ENCODE results near the gene ITIH6. TPM values are rescaled to one million over a fixed set of nuclear protein-coding genes. Genes with fewer than 3 reads are reported as not detected.

The ITIH6 gene
- total RNA-seq, 2 experiments from 2014 or later = not detected

DNA sequence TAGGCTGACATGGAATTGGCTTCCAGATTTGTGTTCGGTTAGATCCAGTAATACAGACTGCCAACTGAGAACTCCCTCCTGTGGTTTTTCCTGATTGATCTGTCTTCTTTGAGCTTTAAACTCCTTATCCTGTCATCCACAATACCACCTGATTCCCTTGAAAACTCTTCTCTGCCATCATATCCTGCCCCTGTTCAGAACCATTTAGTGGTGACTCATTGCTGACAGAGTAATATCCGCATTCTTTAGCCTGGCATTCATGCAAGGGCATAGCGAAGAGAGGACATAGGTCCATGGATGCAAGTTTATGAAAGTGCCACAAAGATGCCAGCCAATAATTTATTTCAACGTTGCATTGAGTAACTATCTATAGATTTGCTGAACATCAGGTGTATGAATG is 76.6 kb downstream of the ITIH6 start:
- no peaks in the 10 kb centered on the region for H3K79me2 ChIP-seq (ENCODE audit: insufficient read depth, low read depth, low read length)
- intact Hi-C loops (cut with micrococcal nuclease; ENCODE audit: unreplicated experiment) = no loop called here

DNA sequence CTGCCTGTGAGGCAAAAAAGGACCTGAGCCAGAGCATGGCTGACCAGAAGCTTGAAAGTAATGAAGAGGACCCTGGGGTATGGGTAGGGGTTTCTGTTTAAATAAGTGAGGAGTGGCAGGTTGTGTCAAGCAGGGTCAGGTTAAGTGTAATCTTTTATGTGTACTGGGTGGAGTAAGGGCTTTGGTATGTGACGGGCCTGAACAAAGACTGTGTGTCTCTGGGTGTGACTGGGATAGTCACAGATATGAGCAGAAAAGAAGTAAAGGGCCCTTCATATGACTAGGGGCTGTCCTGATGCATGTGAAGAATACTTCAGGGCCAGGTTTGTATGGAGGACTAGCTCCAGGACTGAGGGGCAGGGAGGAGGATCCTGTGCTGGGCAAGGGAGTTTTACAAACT is 82.4 kb downstream of the ITIH6 start:
- ChIA-PET POLR2A (no interaction called here), CTCF (ENCODE audit: unreplicated experiment) (no interaction called here)
- Histone ChIP-seq H3K4me3 (ENCODE audit: low read depth, low read length, poor library complexity, severe bottlenecking) (no peak overlapping the region), H3K9me2 (ENCODE audit: insufficient read depth, low read length) (no peaks in the 10 kb centered on the region), H3K4me1 (ENCODE audit: insufficient read depth, low read length, poor library complexity, severe bottlenecking) (no peaks in the 10 kb centered on the region), H3K36me3 (ENCODE audit: insufficient read depth, low read length) (no peaks in the 10 kb centered on the region), H3K9me3 (ENCODE audit: low read length) (no peaks in the 10 kb centered on the region), H4K20me1 (ENCODE audit: insufficient read depth, low read length) (no peaks in the 10 kb centered on the region), H3K27ac (ENCODE audit: low read depth, low read length, poor library complexity, severe bottlenecking) (no peak overlapping the region), H3K4me2 (ENCODE audit: low read length) (no peak overlapping the region), H2AFZ (ENCODE audit: low read length) (no peak overlapping the region), H3K79me2 (ENCODE audit: insufficient read depth, low read depth, low read length) (no peaks in the 10 kb centered on the region)
- BruUV-seq (replicated peaks) = no TSS peak
- intact Hi-C loops (cut with micrococcal nuclease; ENCODE audit: unreplicated experiment) = no loop called here
- no peak for TF ChIP-seq EZH2phosphoT487 (IDR thresholded peaks at IDR 0.05; ENCODE audit: borderline replicate concordance, low read depth, low read length)
- TF ChIP-seq, protein P1, sequence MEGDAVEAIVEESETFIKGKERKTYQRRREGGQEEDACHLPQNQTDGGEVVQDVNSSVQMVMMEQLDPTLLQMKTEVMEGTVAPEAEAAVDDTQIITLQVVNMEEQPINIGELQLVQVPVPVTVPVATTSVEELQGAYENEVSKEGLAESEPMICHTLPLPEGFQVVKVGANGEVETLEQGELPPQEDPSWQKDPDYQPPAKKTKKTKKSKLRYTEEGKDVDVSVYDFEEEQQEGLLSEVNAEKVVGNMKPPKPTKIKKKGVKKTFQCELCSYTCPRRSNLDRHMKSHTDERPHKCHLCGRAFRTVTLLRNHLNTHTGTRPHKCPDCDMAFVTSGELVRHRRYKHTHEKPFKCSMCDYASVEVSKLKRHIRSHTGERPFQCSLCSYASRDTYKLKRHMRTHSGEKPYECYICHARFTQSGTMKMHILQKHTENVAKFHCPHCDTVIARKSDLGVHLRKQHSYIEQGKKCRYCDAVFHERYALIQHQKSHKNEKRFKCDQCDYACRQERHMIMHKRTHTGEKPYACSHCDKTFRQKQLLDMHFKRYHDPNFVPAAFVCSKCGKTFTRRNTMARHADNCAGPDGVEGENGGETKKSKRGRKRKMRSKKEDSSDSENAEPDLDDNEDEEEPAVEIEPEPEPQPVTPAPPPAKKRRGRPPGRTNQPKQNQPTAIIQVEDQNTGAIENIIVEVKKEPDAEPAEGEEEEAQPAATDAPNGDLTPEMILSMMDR (conservative IDR thresholded peaks at IDR 0.05; ENCODE audit: low read length) = no peak
- DNase-seq (ENCODE audit: low spot score) = no peak

More for the DNA sequence above, 76.6 kb downstream of the ITIH6 start:
- DNase-seq (ENCODE audit: low spot score) = no peak
- TF ChIP-seq, protein P1 (conservative IDR thresholded peaks at IDR 0.05; ENCODE audit: low read length) = no peak
- no peak for TF ChIP-seq EZH2phosphoT487 (IDR thresholded peaks at IDR 0.05; ENCODE audit: borderline replicate concordance, low read depth, low read length)
- POLR2A ChIA-PET = no interaction called here
- Histone ChIP-seq H3K9me3 (ENCODE audit: low read length) (no peaks in the 10 kb centered on the region), H4K20me1 (ENCODE audit: insufficient read depth, low read length) (no peaks in the 10 kb centered on the region), H3K27ac (ENCODE audit: low read depth, low read length, poor library complexity, severe bottlenecking) (no peak overlapping the region), H3K4me1 (ENCODE audit: insufficient read depth, low read length, poor library complexity, severe bottlenecking) (no peaks in the 10 kb centered on the region), H2AFZ (ENCODE audit: low read length) (no peak overlapping the region), H3K4me3 (ENCODE audit: low read depth, low read length, poor library complexity, severe bottlenecking) (no peak overlapping the region), H3K36me3 (ENCODE audit: insufficient read depth, low read length) (no peaks in the 10 kb centered on the region), H3K9me2 (ENCODE audit: insufficient read depth, low read length) (no peaks in the 10 kb centered on the region), H3K4me2 (ENCODE audit: low read length) (no peak overlapping the region)
- no TSS peak for BruUV-seq (replicated peaks)
- CTCF ChIA-PET (ENCODE audit: unreplicated experiment) = no interaction called here

DNA sequence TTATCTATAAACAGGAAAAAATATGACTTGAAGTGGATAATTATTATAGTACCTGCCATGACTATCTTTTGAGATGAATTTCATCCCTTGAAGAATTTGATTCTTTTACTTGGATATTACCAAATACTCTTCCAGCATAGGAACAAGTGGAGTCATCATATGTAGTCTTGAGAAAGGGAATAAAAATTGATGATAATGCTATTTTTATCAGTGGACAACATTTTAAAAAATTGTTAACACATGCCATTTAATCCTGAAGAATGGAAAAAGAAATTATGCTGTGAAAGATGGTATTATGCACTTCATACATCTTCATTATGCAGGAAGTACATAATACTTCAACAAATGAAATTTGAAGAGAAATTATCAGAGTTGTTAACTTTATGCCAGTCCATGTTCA is 83.6 kb downstream of the ITIH6 start:
- Histone ChIP-seq H4K20me1 (ENCODE audit: insufficient read depth, low read length) (no peaks in the 10 kb centered on the region), H2AFZ (ENCODE audit: low read length) (no peak overlapping the region), H3K79me2 (ENCODE audit: insufficient read depth, low read depth, low read length) (no peaks in the 10 kb centered on the region), H3K9me2 (ENCODE audit: insufficient read depth, low read length) (no peaks in the 10 kb centered on the region), H3K4me1 (ENCODE audit: insufficient read depth, low read length, poor library complexity, severe bottlenecking) (no peaks in the 10 kb centered on the region), H3K36me3 (ENCODE audit: insufficient read depth, low read length) (no peaks in the 10 kb centered on the region), H3K4me3 (ENCODE audit: low read depth, low read length, poor library complexity, severe bottlenecking) (no peak overlapping the region), H3K9me3 (ENCODE audit: low read length) (no peaks in the 10 kb centered on the region), H3K4me2 (ENCODE audit: low read length) (no peak overlapping the region), H3K27ac (ENCODE audit: low read depth, low read length, poor library complexity, severe bottlenecking) (no peak overlapping the region)
- BruUV-seq (replicated peaks) = no TSS peak
- POLR2A ChIA-PET = interaction anchor here (0.6 kb wide), 1 partner anchor 696 kb away, joined by 4 read pairs; no protein-coding TSS in a partner anchor
- DNase-seq (ENCODE audit: low spot score) = no peak
- intact Hi-C loops (cut with micrococcal nuclease; ENCODE audit: unreplicated experiment) = no loop called here
- CTCF ChIA-PET (ENCODE audit: unreplicated experiment) = no interaction called here
- TF ChIP-seq EZH2phosphoT487 (IDR thresholded peaks at IDR 0.05; ENCODE audit: borderline replicate concordance, low read depth, low read length) = no peak
- TF ChIP-seq, protein P1 (conservative IDR thresholded peaks at IDR 0.05; ENCODE audit: low read length) = no peak

All from OCI-LY7 (cell line).